HG02840 (cell line): ENCODE measurements around the gene PPOX.
A peak's percentile ranks its signal among the peaks of the same experiment; 100 is the strongest.

Experiments used
- ATAC-seq: cut with Tn5 transposase; IDR thresholded peaks from one replicate; pipeline ENCODE4 v1.9.1; 2021; ENCODE audit warnings: mild to moderate bottlenecking, moderate library complexity, moderate number of reproducible peaks; ENCODE audit not compliant: unreplicated experiment, low FRiP score

The PPOX gene

GRCh38 chr1:161165742-161166668 lies at the start of gene PPOX:
PPOX (plus strand) TSS chr1:161166426; CDS start chr1:161166848, 422 bp downstream.
- peak; percentile 94 for ATAC-seq

- peak; percentile 71 for ATAC-seq
Observed at GRCh38 chr1:161117759-161118581, 48.3 kb upstream of the PPOX start, which contains the start of the genes NIT1 and PFDN2. NIT1 (plus strand) TSS chr1:161118105; CDS start chr1:161118177, 72 bp downstream. PFDN2 (minus strand) TSS chr1:161118037; CDS start chr1:161118026, 11 bp downstream.

- no peak for ATAC-seq
Observed at GRCh38 chr1:161119092-161119903, 46.9 kb upstream of the PPOX start.

- no peak for ATAC-seq
Observed at GRCh38 chr1:161121042-161121650, 45.1 kb upstream of the PPOX start.

GRCh38 chr1:161121834-161122233 lies 44.4 kb upstream of the PPOX start:
- ATAC-seq: no peak

- no peak for ATAC-seq
Observed at GRCh38 chr1:161122967-161123366, 43.3 kb upstream of the PPOX start.

GRCh38 chr1:161127649-161128048 lies 38.6 kb upstream of the PPOX start:
- no peak for ATAC-seq

GRCh38 chr1:161128591-161129420 lies 37.4 kb upstream of the PPOX start:
- ATAC-seq: no peak

GRCh38 chr1:161130266-161130665 lies 36.0 kb upstream of the PPOX start:
- ATAC-seq: no peak

- no peak for ATAC-seq
Observed at GRCh38 chr1:161131523-161132409, 34.5 kb upstream of the PPOX start.

- peak; percentile 96 for ATAC-seq
Observed at GRCh38 chr1:161132410-161133219, 33.6 kb upstream of the PPOX start, which contains the start of gene DEDD. DEDD (minus strand) TSS chr1:161132667; CDS start chr1:161124462, 8,205 bp downstream.

GRCh38 chr1:161133220-161133740 lies 32.9 kb upstream of the PPOX start:
- no peak for ATAC-seq

- no peak for ATAC-seq
Observed at GRCh38 chr1:161137881-161138280, 28.3 kb upstream of the PPOX start.

- ATAC-seq: no peak
Observed at GRCh38 chr1:161138431-161138830, 27.8 kb upstream of the PPOX start.

- ATAC-seq: no peak
Observed at GRCh38 chr1:161139766-161140165, 26.5 kb upstream of the PPOX start.

GRCh38 chr1:161140755-161141400 lies 25.3 kb upstream of the PPOX start:
- no peak for ATAC-seq
